ENCODE results near the gene CCDC146.
"Not testable (repeated sequence)": the region's sequence is repeated elsewhere in the genome, so short reads cannot be mapped to it uniquely, and the experiment has no call there.

CCDC146 gene

DNA sequence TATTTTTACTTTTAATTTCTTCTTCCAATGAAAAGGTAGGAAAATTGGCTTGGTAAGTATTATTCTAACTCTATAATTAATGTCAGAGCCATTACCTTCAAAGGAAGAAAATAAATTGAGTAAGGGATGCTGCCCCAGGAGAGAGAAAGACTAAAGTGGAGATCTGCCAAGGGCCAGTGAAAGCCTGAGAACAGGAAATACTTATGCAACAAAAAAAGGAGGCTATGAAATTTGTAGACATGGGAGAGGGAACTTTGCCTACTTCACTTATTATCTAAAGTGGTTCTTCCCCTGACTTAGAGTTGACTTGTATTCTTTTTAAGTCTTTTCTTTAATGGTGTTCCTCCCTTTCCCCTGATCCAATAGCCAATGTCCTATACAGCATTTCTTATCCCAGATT is 29.8 kb downstream of the CCDC146 start:
- not testable (repeated sequence) for DNase-seq

- DNase-seq: not testable (repeated sequence)
Observed at GRCh38 chr7:77154917-77155464, 32.6 kb downstream of the CCDC146 start.

- not testable (repeated sequence) for DNase-seq
Observed at GRCh38 chr7:77155601-77156377, 33.4 kb downstream of the CCDC146 start.

DNA sequence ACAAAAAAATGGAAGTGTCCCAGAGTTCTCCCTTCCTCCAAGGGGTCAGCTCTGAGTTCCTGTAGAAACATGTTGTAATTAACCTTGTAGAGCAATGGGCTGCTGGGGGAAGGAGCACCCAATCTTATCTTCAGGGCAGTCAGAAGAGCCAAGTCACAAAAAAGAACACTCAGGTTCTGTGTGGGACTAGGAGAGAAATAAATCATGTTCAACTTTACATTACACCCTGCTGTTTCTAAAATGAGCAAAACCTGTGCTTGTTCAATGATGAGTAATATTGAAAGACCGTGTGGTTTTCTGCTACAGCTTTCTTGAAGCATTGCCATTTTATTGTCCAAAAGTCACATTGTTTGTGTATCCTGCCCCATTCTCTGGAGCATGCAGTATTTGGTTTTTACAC is 34.6 kb downstream of the CCDC146 start:
- not testable (repeated sequence) for DNase-seq

GRCh38 chr7:77157446-77157845 is 35.0 kb downstream of the CCDC146 start:
- DNase-seq: no peak

DNA sequence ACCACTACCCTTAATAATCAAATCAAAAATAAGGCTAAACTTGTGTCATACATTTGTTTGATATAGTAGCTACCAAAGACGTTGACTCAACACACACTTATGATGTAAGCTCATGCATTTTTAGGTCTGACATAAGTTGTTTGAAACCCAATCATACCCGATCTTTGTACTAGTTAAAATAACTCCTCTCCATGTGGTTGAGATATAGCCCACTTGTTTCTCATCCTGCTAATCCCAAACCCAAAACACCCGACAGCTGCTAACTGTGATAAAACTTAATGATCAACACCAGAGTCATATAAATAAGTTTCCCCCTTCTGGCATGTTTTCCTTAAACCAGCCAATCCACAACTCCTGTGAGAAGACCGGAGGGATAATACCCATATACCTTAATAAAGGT is 48.7 kb downstream of the CCDC146 start:
- DNase-seq: not testable (repeated sequence)

DNA sequence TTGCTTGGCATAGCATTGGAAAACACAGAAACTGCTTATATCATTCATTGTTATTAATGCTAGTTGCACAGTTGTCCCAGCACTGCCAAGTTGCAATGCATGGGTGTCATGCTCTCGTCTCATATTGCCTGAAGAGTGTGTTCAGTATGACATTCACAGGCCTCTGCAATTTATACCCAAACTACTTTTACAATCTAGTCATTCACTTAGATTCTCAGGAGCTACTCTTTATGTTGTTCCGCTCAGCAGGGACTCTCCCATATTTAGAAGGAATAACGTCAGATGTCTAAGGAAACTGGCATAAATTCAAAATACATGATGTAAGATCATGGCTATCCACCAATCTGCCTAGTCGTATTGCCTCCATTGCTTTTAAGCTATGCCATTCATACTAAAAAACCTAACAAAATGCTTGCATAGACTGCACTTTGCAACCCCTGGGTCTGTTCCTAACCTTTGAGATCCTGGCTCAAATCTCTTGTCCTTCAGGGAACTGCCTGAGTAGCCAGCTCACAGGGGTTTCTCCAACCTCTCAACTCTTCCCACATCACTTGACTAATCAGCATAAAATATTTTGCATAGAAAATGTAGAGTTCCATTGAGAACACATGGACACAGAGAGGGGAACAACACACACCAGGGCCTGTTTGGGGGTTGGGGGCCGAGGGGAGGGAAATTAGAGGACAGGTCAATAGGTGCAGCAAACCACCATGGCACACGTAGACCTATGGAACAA is 50.2 kb downstream of the CCDC146 start:
- not testable (repeated sequence) for DNase-seq

DNA sequence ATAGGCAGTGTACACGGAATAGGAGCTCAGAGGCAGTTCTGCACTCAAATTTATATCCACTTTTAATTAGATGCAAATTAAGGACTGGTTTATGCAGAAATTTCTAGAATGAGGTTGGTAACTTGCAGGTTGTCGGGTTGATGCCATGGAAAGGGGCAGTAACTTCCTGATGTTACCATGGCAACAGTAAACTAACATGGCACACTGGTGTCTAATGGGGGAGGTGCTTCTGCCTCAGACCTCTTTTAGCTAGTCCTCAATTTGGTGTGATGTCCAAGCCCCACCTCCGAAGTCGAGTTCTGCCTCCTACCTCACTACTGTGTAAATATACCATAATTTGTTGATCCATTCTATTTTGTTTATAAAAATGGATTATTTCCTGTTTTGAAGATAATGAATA is 52.0 kb downstream of the CCDC146 start:
- DNase-seq: not testable (repeated sequence)

DNA sequence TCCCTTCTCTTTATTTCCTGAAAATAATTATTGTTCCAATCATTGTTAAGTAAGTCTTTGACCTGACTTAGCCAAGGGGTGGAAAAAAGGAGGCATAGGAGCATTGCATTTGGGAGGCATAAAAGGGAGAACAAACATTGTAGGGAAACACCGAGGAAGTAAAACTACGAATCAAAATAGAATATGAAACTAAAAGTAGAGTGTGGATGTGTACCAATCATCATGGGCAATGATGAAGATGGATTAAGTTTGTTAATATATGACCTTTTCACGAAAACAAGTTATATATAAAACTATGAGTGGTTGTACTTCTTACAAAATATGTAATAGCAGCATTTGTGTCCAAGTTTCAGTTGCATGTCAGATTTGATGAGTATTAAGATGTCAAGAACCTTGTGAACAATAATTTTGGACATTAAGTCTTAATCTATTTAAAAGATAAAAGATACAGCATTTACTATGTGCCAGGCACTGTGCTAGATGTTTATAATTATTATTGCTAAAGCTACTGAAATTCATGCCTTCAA is 52.9 kb downstream of the CCDC146 start:
- not testable (repeated sequence) for DNase-seq

GRCh38 chr7:77177321-77177904 is 55.0 kb downstream of the CCDC146 start:
- DNase-seq: not testable (repeated sequence)

GRCh38 chr7:77178024-77178423 is 55.6 kb downstream of the CCDC146 start:
- DNase-seq: not testable (repeated sequence)

DNA sequence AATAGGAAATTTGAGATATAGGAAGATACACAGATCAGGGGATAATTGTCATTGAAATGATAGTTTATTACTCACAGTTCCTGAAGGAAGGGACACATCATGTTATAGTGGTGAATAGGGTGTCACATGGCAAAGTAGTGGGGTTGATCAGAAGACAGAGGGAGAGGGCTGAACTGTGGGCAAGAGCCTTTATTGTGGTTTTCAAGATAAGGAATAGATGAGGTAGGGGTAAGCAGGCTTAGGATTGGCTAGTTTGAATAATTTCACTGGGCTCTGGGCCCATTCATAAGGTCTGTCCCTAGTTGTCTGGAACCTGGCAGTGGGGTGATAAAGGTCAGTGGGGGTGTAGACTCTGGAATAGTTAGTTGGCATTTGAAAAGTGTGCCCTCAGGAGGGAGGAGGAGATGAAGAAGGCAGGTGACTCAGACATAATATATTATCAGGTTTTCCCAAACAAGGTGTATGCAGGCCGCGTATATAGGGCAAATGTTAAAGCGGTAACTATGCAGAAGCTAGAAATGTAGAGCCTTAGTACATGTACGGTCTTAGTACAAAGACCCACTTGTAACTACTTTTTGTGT is 58.7 kb downstream of the CCDC146 start:
- DNase-seq: no peak

- no peak for DNase-seq
Observed at GRCh38 chr7:77181734-77182133, 59.3 kb downstream of the CCDC146 start.

GRCh38 chr7:77182261-77182660 is 59.8 kb downstream of the CCDC146 start:
- DNase-seq: no peak

- DNase-seq: no peak
Observed at GRCh38 chr7:77184463-77184862, 62.0 kb downstream of the CCDC146 start.

- no peak for DNase-seq
Observed at GRCh38 chr7:77184990-77185389, 62.6 kb downstream of the CCDC146 start.

DNA sequence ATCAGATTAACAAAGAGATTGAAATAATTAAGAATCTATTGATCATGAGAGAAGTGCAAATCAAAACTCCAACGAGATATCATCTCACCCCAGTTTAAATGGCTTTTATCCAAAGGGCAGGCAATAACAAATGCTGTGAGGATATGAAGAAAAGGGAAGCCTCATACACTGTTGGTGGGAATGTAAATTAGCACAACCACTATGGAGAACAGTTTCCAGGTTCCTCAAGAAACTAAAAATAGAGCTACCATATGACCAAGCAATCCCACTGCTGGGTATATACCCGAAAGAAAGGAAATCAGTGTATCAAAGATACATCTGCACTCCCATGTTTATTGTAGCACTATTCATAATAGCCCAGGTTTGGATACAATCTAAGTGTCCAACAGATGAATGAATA is 63.5 kb downstream of the CCDC146 start:
- no peak for DNase-seq

GRCh38 chr7:77188731-77189437 is 66.5 kb downstream of the CCDC146 start:
- DNase-seq: no peak

GRCh38 chr7:77197141-77197540 is 74.7 kb downstream of the CCDC146 start:
- DNase-seq: no peak

- peak; percentile 1 for DNase-seq
Observed at GRCh38 chr7:77199013-77199966, 76.9 kb downstream of the CCDC146 start, which contains the start of gene FGL2. FGL2 (minus strand) TSS chr7:77199819; CDS start chr7:77199793, 26 bp downstream.

- no peak for DNase-seq
Observed at GRCh38 chr7:77200542-77200941, 78.1 kb downstream of the CCDC146 start.
